Activated CD4-positive, CD25-positive, alpha-beta regulatory T cell treated with anti-CD3 and anti-CD28 coated beads, Interleukin-2, amount 50 U/mL, for 16 hours (primary cell): Measurements from ENCODE around the gene PACRG.
"Not testable (repeated sequence)": the region's sequence is repeated elsewhere in the genome, so short reads cannot be mapped to it uniquely, and the experiment has no call there.

Experiments
- DNase-seq: peaks from one replicate; pipeline ENCODE4 v3.0.0-alpha.2; 2020; ENCODE audit warnings: low read depth, low spot score

The PACRG gene

DNA sequence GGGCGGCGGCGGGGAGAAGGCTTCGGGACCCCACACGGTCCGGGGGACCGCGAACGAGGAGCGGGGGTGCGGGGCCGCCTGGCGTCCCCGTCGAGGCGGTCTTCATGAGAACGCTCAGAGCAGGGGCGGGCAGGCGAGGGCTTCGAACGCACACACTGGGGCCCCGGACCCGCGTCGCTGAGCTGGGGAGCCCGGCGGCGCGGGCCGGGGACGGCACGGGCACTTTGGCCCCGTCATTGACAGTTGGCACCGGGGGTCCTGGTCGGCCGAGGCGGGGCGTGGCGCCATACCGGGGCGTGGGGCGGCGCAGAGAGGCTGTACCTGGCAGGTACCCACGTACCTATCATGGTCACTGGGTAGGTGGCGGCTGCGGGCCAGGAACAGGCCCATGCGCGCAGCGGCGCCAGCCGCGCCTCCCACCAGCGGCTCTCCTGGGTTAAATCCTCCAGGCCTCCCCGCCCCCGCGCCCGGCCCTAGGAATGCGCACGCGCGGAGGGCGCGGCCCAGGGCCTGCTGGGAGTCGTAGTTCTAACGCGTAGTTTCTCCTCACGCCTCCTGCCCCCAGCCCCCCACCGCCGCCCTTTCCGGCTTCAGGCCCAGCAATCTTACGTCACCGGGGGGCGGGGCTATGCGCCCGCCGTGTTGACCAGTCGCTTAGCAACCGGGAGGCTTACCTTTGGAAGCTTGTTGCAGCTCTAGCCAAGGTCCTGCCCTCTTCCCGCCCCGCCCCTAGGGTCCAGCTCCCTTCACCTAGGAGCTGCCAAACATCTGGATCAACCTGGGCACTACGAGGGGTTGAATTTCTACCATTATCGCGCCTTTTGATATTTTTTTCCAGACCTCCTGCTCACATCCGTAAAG lies at the start of gene PACRG, which contains the start of gene PRKN:
PACRG (plus strand) TSS at position 653 of the 861 bp plus-strand sequence.
PRKN (minus strand) TSS at position 445 of the 861 bp plus-strand sequence.
- DNase-seq: peak; percentile 89

GRCh38 chr6:162678896-162679295 lies 48.9 kb upstream of the PACRG start:
- not testable (repeated sequence) for DNase-seq

GRCh38 chr6:162679681-162680080 lies 48.1 kb upstream of the PACRG start:
- no peak for DNase-seq

DNA sequence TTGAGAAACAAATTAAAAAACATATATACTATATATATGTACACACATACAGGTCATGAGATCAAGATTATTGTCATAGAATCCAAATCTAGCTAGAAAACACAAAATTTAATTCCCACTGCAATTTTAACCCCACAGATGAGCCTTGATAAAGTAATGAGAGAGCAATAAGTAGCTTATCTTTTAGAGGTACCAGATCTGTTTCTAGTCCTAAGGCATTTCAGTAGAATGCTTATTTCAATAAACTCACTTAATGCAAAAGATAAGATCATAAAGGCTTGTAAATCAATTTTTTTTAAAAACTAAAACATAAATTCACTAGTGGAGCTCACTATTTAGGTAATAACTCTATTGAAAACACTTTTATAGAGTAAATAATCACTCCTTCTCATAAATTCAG lies 47.4 kb upstream of the PACRG start:
- DNase-seq: no peak

- no peak for DNase-seq
Measured at GRCh38 chr6:162680871-162681270, 46.9 kb upstream of the PACRG start.

DNA sequence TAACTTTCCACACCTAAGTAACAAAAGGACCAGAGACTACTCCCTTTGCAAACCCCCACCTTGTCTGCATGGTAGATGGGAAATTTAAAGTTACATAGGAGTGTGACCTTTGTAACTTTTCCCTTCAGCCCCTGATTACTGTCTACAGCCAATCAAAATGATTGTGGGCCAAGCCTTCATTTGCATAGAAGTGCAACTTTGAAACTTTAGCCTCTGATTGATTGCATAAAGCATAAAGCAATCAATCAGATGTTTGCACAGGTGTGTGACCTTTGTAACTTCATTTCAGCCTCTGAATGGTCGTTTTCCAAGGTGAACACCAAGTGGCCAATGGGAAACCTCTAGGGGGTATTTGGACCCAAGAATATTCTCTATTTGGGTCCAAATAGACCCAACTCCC lies 46.3 kb upstream of the PACRG start:
- DNase-seq: no peak

DNA sequence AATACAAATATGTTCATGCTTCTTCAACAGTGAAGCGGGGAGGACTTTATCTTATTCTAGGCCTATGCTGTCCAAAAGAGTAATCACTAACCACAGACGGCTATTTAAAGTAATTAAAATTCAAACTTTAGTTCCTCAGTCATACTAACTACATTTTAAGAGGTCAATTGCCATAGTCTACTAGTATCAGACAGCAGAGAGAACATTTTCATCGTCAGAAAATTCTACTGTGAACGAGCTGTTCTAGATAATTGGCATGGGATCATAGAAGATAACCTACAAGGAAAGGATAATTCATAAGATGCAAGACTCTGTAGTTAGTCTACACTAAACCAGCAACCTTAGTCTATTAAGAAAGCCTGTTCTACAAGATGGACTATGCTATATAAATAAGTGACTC lies 44.6 kb upstream of the PACRG start:
- DNase-seq: no peak

GRCh38 chr6:162684052-162684451 lies 43.7 kb upstream of the PACRG start:
- DNase-seq: no peak

DNA sequence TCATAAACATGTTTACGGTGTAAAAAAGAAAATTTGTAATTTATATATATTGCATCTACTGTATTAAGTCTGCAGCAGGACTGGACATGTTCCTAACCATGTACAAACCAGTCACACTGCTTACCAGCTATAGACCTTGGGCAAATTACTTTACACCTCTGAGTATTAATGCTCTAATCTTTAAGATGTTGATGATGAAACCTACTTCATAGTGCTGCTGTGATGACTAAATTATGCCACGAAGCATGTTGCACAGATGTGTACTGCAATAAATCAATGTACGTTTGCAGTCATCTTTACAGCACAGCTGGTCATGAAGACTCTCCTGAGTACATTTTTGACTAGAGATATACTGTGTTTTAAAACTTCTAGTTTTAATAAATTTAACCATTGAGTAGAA lies 42.8 kb upstream of the PACRG start:
- no peak for DNase-seq

- no peak for DNase-seq
Measured at GRCh38 chr6:162685586-162685985, 42.2 kb upstream of the PACRG start.

- no peak for DNase-seq
Measured at GRCh38 chr6:162688751-162689345, 38.9 kb upstream of the PACRG start.

- DNase-seq: no peak
Measured at GRCh38 chr6:162690158-162690557, 37.6 kb upstream of the PACRG start.

- no peak for DNase-seq
Measured at GRCh38 chr6:162697872-162698403, 29.8 kb upstream of the PACRG start.

DNA sequence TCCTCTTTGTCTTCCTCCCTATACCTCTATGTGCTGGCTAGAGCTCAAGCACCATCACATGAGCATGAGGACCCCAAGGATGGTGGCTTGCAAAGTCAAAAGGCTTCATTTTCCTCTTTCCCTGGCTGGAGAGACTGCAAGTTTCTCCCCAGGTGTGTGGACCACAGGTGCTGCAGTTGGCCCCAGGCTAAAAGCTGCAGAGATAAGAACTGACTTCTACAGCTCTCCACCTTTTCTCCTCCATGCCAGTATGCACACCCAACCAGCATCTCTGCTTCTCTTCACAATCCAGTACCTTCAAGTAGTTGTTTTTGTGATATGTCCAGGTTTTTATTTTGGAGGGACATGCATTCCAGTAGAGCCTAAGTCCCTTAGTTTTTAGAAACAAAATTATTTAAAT lies 29.3 kb upstream of the PACRG start:
- no peak for DNase-seq

DNA sequence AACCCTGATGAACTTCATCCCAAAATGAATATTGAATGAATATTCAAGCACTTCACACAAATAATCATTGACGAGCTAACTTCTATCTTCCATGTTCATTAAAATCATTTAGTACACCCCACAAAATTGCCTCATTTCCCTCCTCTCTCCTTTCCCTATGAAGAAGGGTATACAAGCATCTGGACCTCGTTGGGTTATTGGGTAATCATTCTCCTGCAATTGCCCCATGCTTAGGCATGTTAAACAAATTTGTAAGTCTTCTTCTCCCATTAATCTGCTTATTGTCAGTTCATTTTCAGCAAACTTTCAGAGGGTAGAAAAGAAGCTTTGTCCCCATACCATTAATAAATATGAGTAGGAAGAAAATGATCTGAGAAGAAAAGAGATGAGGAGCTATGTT lies 27.8 kb upstream of the PACRG start:
- no peak for DNase-seq

- no peak for DNase-seq
Measured at GRCh38 chr6:162700966-162701365, 26.8 kb upstream of the PACRG start.

DNA sequence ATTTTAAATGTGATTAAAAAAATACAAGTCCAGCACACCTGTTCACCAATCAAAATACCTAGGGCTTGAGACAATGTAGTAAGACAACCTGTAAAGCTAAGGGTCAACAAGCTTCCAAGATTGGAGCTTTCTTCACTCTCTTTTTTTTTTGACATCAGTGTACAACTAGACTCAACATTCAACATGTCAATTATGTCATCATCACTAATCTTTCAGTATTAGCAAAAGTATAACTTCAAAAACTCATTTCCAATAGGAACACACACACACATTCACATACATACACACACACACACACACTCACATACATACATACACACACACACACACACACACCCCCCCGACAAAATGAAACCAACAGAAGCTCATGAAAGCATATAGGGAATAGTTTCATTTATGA lies 26.2 kb upstream of the PACRG start:
- DNase-seq: no peak

- DNase-seq: no peak
Measured at GRCh38 chr6:162702446-162702845, 25.3 kb upstream of the PACRG start.

GRCh38 chr6:162704001-162704400 lies 23.8 kb upstream of the PACRG start:
- DNase-seq: no peak

DNA sequence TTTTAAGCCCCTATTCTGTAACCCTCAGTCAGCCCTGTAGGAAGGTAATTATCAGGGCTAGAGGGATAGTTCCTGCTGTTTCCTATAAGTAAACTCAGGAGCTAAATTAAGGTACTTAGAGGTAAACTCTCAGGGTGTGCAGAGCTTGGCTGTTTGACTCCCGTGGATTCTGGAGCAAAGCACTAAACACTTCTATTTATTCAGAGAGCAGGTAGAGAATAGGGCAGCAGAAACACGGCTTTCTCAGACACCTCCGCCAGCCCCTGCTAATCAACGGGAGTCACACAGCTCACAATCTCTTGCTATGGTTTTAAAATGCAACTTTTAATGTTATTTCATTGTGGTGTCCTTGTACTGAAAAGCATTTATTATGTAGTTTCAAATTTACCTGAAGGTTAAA lies 22.0 kb upstream of the PACRG start:
- DNase-seq: no peak

DNA sequence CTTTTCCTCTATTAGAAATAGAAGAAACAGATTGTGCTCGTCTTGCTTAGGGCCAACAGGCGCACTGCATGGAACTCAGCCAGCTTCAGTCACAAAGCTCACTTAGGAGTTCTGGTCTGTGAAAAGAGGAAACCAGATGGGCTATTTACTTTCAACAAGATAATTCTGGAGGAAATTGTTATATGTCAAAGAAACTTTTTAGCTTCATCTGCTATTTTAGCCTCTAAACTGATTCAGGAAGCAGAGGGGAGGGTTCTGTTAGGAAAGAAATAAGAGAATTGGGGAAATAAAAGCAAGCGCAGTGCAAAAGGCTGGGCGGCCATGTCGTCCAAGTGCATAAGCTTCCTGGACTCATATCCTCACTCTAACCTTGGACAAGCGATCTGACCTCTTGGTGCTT lies 21.5 kb upstream of the PACRG start:
- DNase-seq: no peak

- no peak for DNase-seq
Measured at GRCh38 chr6:162708971-162709370, 18.8 kb upstream of the PACRG start.

DNA sequence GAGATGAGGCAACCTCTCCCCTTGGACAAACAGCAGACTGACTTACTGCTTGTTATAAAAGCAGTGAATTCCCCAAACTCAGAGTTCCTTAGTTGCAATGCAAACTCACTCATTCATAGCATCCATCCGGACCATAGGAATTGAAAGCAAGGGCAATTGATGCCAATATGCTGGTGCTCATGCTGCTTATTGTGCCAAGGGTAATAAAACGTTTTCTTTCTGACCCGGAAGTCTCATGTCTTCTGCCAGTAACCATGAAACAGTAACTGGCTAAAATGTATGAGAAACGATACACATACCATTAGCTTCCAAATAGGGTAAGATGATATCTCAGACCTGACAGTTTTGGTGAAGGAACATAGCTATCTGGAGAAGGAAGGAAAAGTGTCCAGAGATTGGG lies 18.3 kb upstream of the PACRG start:
- no peak for DNase-seq
